ELF-1 (cell line): ENCODE results near the gene ALDH1B1.

Source experiments
- DNase-seq: peaks from one replicate; pipeline ENCODE4 v3.0.0-alpha.2; 2016; ENCODE audit warnings: low read depth, low spot score

Gene ALDH1B1

DNA sequence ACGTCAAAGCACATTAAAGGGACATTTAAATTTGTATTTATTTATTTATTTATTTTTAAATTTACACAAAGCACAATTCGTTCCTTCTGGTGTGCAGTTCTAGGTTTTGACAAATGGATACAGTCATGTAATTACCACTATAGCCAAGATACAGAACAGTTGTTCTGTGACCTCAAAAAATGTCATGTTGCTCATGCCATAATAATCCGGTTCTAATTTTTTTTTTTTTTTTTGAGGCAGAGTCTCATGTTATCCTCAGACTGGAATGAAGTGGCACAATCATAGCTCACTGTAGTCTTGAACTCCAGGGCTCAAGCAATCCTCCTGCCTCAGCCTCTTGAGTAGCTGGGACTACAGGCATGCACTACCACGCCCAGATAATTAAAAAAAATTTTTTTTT lies 24.0 kb downstream of the ALDH1B1 start:
- DNase-seq: no peak

DNA sequence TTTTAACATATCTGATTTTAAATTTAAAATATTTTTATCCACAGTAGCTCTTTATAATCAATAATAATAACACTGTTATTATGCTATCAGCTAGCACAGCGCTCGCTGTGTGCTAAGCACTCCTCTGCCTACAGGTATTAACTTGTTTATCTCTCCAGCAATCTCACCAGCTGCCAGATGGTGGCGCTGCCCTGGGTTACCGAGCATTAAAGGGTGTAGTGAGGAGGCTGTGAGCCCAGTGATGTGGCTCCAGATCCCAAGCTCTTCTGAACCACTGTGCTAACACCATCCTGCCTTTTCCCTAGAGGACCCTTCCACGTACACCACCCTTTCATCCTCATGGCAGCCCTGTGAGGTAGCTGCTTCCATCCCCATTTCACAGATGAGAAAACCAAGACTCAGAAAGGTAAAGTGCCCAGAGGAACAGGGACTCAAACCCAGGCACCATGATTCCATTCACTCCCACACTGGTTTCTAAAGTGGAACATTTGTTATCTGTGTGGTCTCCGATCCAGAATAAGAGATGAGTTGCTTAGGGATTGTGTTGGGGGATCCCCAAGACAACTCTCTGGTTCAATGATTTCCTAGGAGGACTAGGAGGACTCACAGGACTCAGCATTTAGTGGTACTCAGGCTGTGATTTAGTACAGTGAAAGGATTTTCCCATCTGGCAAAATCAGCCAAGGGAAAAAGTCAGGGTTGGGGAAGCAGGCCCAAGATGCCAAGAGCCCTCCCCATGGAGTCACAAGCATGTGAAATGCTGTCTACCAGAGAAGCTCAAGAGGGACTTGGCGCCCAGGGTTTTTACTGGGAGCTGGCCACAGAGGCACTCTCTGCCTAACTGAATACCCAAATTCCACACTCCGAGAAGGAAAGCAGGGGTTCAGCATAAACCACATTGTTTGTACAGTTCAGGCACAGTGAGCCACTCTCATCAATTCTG lies 24.8 kb downstream of the ALDH1B1 start:
- DNase-seq: peak; percentile 73

DNA sequence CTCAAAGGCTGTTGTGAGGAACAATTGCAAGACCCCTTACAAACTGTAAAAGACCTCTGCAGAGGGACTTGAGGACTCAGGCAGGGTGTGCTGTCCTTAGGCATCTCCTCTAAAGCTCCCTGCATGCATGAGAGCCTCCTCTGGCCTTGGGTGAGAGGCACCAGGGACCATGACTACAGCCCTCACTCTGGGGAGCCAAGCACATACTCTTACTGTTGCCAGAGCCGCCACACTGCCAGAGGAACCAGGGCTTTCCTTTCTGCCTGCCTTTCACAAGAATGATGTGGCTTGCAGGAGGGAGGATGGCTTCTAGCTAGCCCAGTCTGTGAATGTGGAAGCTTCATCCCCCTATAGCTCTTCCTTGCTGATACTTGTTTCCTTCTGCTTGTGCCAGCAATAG lies 25.9 kb downstream of the ALDH1B1 start:
- no peak for DNase-seq

DNA sequence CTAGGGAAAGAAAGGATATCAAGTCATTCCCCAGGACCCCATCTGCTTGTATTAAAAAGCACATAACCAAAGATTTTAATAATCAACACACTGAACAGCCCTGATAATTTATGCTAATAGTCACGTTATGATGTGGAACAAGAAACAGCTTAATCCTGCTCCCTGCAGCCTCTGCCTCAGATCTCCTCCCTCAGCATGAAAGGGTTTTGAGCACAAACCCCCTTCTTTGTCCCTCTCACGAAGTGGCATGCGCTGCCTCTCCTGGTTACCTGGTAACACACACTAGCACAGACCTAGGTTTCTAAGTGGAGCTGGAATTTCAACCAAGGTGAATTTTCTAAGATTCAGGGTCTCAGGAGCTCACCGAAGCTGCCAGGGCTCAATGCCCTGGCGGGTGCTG lies 26.7 kb downstream of the ALDH1B1 start:
- no peak for DNase-seq

DNA sequence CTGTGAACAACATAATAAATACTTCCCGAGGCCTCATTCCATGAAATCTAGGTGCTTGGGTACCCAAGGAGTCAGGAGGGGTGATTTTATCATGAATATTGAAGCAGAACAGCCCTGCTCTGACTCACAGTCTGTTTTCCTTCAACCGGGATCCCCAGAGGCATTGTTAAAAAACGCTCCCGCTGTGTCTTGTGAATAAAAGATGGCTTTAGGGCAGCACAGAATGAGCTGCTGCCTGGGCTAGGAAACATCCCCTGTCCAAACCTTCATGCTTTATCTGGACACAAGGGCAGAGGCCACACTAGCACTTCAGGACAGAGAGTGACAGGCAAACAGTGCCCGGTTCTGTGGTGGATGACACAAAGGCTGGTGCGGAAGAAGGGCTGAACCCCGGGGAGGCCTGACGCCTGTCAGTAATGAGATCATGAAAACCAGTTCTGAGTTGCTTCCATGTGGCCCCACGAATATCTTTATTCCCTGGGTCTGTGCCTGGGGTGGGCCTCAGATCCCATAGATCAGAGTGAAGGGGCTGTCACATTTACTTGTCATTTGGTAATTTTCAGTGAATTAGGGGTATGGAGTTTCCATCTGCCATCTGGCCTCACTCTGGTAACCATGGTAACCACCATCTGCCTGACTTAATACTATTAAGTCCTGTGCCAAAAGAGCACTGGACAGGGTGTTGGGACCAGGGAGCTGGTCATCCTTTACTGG lies 29.2 kb downstream of the ALDH1B1 start:
- DNase-seq: peak; percentile 88

DNA sequence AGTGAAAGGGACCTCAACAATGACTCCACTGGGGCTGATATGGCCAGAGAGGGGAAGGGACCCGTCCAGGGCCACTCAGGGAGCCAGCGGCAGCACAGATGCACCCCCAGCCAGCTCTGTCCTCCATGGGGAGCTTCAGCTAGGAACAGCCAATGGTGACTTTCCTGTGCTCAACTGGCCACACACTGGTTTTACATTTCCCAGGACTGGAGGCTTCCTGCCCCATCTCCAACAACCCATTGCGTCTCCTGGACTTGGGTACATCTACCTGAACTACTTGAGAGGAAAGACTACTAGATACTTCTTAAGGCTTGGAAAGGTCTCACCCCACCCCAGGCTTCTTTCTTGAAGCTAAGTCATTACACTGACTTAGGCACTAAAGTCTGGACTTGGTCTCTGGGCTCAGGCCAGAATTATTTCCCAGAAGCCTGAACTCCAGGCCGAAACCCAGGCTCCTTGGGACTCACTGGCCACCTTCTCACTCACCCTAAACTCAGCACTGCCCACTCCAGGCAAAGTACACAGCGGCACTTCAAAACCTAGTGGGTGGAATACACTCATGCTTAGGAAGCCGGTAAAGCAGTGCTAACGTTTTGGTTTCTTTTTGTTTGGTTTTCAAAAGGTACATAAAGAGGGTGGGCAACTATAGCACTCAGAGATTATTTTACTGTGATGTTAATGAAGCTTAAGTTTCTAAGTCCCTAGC lies 30.2 kb downstream of the ALDH1B1 start:
- peak; percentile 26 for DNase-seq

DNA sequence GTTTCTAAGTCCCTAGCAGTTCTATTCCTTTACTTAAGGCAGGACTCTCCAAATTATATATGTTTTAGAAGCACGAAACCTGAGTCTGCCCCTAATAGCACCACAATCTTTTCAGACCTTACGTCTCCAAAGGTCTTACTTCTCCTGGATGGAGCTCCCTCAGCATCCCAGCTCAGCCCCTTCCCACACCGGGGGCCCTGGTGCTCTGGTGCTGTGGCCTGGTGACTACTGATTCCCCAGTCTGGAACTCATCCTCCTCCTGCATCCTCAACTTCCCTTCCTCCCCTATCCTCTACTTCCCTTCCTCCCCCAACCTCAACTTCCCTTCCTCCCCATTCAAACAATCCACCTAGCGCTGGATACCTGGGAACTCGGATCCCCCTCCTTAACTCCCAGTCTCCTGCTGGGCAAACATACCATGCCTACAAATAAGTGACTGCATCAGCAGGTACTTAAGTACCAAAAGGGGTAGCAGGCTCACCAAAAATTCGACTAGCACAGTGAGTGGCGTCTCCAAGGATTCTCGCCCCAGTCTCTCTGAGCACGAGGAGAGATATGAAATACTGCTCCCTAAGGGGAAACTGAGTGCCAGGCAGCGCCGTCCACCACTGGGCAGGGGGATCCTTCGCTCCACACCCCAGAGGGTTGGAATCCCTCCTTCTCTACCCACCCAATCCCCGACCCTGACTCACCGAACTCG lies 30.9 kb downstream of the ALDH1B1 start:
- DNase-seq: no peak

DNA sequence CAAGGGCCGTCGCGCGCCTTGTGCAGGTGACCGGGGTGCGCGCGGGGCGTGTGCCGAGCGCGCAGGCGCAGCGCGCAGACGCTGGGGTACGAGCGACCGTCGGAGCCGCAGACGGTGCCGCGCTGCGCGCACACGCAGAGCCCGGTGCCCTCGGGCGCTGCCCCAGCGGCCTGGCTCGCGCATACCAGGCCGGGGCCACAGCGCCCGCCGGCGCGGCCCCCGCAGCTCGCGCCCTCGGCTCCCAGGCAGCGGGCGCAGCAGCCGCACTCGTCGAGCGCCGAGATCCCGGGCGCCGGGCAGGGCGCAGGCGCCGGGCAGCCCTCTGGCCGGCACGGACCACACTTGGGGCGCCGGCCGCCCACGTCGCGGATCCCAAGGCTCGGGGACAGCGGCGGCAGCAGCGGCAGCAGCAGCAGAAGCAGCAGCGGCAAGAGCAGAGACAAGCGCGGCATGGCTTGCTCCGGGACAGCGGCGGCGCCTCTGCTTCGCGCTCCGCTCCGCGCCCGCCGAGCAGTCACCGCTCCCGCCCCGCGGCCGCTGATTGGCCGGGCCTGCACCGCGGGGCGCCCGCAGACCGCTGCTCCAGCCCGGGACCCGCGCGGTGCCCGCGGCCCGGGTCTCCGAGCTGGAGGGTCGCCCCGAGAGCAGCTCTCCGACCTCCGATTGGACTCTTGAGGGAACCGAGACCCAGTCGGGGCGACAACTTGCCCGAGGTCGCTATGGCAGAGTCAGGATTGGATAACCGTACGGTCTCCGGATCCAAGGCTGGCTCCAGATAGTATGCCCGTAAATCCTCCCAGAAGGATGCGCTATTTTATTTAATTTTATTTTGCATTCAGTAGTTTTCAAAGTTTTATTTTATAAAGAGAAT lies 31.7 kb downstream of the ALDH1B1 start, which contains the start of gene IGFBPL1:
Gene IGFBPL1 (minus strand): TSS at position 482 of the 871 bp plus-strand sequence. CDS start 30 bp downstream, at position 452.
- DNase-seq: peak; percentile 54

DNA sequence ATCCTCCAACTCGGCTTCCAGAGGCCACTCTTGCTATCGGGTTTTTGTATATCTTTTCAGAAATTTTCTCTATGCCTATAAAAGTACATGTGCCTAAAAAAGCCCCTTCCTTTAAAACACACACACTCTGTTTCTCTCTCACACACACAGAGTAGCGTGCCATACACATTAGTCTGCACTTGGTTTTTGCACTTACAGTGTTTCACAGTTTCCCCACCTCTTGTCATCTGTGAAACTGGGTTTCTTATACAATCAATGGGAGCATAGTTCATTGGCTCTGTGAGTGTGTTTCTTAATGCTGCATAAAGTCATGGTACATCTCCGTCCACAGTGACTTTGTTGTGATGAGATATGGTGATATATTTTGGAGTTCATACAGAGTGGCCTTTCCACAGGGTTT lies 32.4 kb downstream of the ALDH1B1 start:
- no peak for DNase-seq

DNA sequence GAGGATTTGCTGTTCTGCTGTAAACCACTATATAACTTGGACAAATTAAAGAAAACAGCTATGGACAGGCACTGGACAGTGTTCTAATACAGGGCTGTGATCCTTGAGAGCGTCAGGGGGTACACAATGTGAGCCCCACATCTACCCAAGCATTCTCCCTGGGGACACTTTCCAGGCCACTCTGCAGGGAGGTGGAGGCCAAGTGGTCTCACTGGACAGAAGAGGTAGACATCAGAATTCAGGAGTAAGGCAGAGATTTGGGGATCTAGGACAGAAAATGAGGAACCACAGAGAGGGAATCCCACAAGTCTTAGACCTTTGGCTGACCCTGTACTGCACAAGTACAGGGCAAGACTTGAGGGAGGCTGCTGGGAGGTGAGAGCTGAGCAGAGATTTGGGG lies 35.6 kb downstream of the ALDH1B1 start:
- DNase-seq: no peak

DNA sequence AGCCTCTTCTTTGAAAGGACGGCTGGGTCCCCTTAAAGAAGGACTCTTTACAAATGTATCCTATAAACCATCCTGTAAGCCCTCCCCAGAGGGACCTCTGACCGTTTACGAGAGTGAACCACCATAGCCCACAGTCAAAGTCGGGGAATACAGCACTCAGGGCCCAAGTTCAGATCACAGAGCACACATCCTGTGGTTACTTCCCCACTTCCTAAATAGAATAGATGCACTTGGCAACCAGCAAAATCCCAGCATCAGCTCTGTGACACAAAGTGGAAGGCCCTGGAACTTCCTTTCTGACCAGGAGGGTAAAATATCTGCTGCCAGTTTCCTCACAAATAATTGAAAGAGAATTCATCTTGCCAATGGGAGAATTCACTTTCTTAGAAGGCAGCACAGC lies 38.6 kb downstream of the ALDH1B1 start:
- DNase-seq: no peak

DNA sequence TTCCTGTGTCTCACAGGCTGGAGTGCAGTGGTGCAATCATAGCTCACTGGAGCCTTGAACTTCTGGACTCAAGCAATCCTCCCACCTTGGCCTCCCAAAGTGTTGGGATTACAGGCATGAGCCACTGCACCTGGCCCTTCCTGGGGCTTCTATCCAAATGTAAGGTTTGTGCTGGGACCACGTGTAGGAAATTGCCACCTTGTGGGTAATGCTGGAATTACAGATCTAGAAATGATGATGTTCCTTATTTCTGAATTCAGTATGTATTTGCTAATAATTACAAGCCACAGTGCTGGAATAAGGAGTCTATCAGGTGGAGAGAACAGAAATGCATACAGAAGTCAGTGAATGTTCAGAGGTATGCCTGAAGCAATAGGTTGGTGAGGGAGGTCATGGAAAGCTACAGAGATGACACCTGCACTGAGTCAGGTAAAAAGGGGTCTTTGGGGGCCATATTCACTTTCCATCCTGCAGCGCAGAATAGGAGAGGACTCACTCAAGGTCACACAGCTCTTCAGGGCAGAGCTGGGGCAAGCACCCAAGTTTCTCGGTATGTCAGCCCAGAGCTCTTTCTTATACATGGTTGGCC lies 40.5 kb downstream of the ALDH1B1 start:
- DNase-seq: no peak

DNA sequence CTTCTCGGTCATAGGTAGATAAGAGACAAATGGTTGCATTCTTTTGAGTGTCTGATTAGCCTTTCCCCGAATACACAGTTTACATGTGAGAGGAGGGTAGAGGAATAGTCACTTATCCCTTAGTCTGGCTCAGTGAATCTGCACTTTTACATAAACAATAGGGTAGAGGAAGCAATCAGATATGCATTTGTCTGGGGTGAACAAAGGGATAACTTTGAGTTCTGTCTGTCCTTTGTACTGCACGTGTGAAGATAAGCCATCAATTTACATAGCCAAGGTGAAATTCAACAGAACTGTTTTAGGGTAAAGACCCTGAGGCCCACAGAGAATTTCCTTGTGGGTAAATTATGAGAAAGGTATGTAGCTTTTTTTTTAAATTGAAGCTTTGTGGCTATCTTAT lies 41.9 kb downstream of the ALDH1B1 start:
- DNase-seq: no peak

DNA sequence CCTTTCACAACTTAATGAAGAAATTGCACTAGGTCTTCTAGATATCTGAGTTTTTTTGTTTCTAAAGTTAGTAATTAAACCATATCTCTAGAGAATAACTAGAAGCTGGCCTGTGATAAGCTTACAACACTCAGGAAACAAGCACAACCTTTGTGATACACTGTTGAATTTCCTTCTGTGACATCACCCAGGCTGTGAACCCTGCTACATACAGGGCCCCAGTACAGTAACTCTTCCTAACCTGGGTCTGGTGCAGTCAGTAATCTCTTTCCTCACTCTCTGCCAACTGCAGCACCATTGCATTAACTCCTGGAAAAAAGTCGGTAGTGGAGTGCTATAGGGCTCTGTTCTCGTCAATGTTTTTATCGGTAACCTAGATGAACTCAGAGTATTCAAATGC lies 42.4 kb downstream of the ALDH1B1 start:
- no peak for DNase-seq

DNA sequence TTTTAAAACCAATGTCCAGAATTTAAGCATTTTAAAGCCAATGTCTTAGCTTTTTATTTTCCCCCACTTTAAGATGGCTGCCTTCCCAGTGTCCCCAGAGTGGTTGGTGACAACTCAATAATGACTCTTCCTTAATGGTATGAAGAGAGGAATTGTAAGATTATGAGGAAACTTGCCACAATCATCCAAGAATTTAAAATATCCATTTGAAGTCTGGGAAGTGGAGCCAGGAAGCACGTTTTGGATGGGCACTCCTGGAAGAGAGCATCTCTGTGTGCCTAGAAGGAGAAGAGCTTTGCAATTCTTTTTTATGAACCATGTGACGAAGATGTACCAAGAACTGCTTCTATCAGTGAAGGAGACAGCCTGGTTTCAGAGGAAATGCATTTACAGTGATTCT lies 43.0 kb downstream of the ALDH1B1 start:
- no peak for DNase-seq

DNA sequence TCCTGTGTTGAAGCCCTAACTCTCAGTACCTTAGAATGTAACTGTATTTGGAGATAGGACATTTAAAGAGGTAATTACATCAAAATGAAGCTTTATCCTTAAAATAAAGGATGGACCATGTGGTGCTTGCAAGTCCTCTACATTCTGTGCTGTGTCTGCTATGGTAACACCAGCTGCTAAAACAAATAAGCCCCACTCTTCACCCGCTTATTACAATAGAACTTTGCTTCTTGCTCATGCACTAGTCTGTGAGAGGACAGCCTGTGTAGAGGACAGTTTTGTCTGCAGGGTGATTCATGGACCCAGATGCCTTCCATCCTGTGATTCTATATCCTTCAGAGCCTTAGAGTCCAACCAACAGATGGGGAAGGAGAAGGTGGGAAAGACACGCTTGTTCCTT lies 44.2 kb downstream of the ALDH1B1 start:
- no peak for DNase-seq

DNA sequence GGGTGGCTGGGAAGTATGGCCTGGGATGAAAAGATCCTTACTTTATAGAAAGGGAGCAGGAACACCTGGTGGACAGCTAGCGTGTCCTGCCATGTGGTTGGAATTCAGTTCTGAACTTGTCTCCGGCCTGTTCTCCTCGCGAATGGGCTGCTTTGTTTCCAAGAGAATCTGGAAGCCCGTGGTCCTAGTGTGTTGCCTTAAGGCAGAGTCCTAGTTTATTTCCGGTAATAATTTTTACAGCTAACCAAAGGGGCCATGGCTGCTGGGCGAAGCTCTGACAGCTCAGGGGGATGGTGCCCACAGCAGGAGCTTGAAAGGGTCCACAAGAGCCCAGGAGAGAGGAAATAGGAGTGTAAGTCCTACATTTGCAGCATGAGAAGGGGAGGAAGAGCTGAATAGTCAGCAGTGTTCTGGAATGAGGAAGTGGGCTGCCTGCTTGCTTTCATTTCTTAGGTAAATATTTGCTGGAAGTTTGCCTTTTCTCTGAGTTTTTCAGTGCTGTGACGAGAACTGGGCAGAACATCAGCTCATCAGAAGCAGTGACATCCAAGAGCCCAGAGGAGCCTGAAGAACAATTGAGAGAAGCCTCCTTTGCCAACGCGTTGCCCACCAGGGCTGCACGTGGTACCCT lies 44.8 kb downstream of the ALDH1B1 start:
- no peak for DNase-seq

DNA sequence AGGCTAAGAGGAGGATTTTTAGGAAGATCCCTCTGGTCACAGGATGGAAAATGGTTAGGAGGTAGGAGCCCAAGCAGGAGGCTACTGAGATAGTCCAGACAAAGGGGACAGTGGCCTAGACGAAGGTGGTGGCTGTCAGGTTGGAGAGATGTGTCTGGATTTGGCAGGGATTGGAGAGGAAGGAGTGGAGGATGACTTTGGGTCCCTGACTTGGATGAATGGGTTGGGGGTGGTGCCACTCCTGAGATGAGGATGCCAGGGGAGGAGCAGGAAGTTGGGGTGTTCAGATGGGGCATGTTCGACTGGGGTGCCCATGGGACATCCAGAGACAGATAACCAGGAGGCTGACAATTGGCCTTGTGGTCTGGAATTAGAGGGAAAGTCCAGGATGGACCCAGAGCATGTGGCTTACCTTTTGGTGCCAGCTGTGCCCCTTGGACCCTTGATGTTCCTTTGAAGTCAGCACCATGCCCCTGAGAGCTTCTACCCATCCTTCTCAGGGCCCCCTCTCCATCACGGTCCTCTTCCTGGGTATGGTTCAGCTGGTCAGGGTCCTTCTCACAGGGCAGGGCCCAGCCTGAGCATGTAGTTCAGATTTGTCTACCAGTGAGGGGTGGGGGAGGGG lies 46.9 kb downstream of the ALDH1B1 start:
- DNase-seq: no peak

DNA sequence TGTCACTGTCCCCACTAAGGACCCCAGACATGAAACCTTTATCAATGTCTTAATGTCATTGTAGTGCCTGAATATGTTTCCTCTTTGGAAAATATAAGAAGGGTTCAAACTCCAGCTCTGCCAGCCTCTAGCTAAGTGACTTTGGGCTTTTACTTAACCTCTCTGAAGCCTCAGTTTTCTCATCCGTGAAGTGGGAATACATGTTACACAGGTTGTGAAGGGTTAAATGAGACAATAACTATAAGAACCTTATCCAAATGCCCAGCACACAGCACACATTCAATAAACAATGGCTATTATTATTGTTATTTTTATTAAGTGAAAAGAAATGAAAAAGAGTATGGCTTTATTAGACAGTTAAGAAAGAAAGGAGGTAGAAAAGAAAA lies 47.4 kb downstream of the ALDH1B1 start:
- no peak for DNase-seq
